Adrenal gland (tissue), 12 donors: Measurements from ENCODE around the gene CENPB. TPM values are rescaled to one million over a fixed set of nuclear protein-coding genes. Genes with fewer than 3 reads are reported as not detected.

Experiments
- DNase-seq, 7 donors: peaks; one replicate each; pipeline ENCODE4 v3.0.0-alpha.2; 2019 to 2020
- H3K27ac ChIP-seq, 5 donors: fragments of 200-600 bp; sonication (generic) in 4 of 5; 1 replicate in 3 of 5; 2 replicates in 2 of 5; pipeline versions ENCODE4 v1.5.1 to v1.8.0; 2016 to 2020; ENCODE audit warnings: mild to moderate bottlenecking in 1 of 5
- H3K27me3 ChIP-seq: fragments of 200-600 bp; 2 replicates; pipeline ENCODE4 v1.8.0; 2021
- H3K36me3 ChIP-seq, 2 donors: fragments of 200-600 bp; replicated peaks in 1 of 2; 1 replicate in 1 of 2; 2 replicates in 1 of 2; pipeline versions ENCODE4 v1.5.1 to v1.8.0; 2018 to 2022
- H3K4me1 ChIP-seq, 2 donors: fragments of 200-600 bp; replicated peaks in 1 of 2; 1 replicate in 1 of 2; 2 replicates in 1 of 2; pipeline versions ENCODE4 v1.5.1 to v1.8.0; 2018 to 2021
- H3K4me3 ChIP-seq, 4 donors: fragments of 200-600 bp; sonication (generic) in 3 of 4; one replicate each; pipeline ENCODE4 v1.5.1; 2016 to 2018
- H3K9me3 ChIP-seq, 3 donors: fragments of 200-600 bp; sonication (generic) in 1 of 3; replicated peaks in 1 of 3; 1 replicate in 2 of 3; 2 replicates in 1 of 3; pipeline versions ENCODE4 v1.5.1 to v1.8.0; 2016 to 2021
- CTCF ChIP-seq, 6 experiments: fragments of 450-650 bp in 4 of 6; fragments of 200-600 bp in 2 of 6; sonication (generic) in 1 of 6; IDR thresholded peaks; 1 replicate in 5 of 6; 2 replicates in 1 of 6; pipeline versions ENCODE4 v1.5.1 to v1.8.0; 2016 to 2021; ENCODE audit warnings: antibody characterized with exemption in 6 of 6, mild to moderate bottlenecking in 2 of 6, moderate library complexity in 1 of 6
- POLR2A ChIP-seq, 2 donors: fragments of 450-650 bp; IDR thresholded peaks; one replicate each; pipeline ENCODE4 v1.6.1; 2017; ENCODE audit warnings: antibody characterized with exemption in 2 of 2, mild to moderate bottlenecking in 2 of 2, moderate library complexity in 1 of 2
- WGBS, 4 donors: extraction: QIAGEN DNeasy Blood & Tissue Kit in 2 of 4; methylation state at CpG; one replicate each; pipeline versions ENCODE4 v1.1.5 to v1.1.7; 2013 to 2017; 5-methylcytosine and 5-hydroxymethylcytosine counted together
- intact Hi-C, 2 donors: fragments of 100-400 bp; cut with DNase I; formaldehyde crosslinking; loops; one replicate each; pipeline versions ENCODE4 v1.14.1 to v1.15.0; 2022 to 2023
- polyA plus RNA-seq, 3 donors: library from polyadenylated mRNA; stranded (reverse); fragments of 200-250 nt in 2 of 3; fragments of 350-450 nt in 1 of 3; fragmentation: Illumina TruSeq in 1 of 3; extraction: RNeasy Lipid Tissue Mini Kit (QIAGEN cat#74804) in 1 of 3; gene quantifications; one replicate each; pipeline ENCODE4 v1.2.3, GENCODE V29; 2013 to 2014
- total RNA-seq, 9 donors: library from RNA; depleted of rRNA in 4 of 9; stranded (reverse); fragments of >200 nt in 4 of 9; fragments of 120-200 nt in 1 of 9; fragmentation: NEBNext Ultra II Directional in 1 of 9; extraction: Animal tissue kit (Norgen Biotek cat#: 25700) in 1 of 9; gene quantifications; one replicate each; pipeline versions ENCODE4 v1.1.0 to v1.2.4, GENCODE V29; 2013 to 2023
- donor health status: healthy with polysubstance abuse.
- donor health status: Bipolar disorder and iron deficiency.
- donor health status: DM: yes; HTN: yes; CAD: no.
- donor health status: DM: no; HTN: no; CAD: no.
- donor health status: DM: no; HTN: no; CAD: no.
- donor health status: DM: yes; HTN: yes; CAD: no.

CENPB gene
- total and polyA plus RNA-seq, 12 donors, result 25.8 to 112 (median 82.2) TPM

- intact Hi-C loops, result no loop called here
- no peak overlapping the region for H3K27ac ChIP-seq
- TF ChIP-seq POLR2A (IDR thresholded peaks at IDR 0.05) (no peak), CTCF (IDR thresholded peaks at IDR 0.05) (no peak)
- no peaks in the 10 kb centered on the region for H3K9me3 ChIP-seq
- H3K4me3 ChIP-seq, result no peak overlapping the region
- WGBS, 4 donors, result 81 to 98% (median 88%) methylated on average over 5 to 6 of the region's 6 CpGs
- no peaks in the 10 kb centered on the region for H3K27me3 ChIP-seq
- H3K4me1 ChIP-seq, result peaks cover 29 to 37% of the 10 kb centered on the region in 2 donors
- no peak for DNase-seq
- peaks cover 0 to 46% of the 10 kb centered on the region in 2 donors for H3K36me3 ChIP-seq
These were observed 17.3 kb upstream of the CENPB start for GRCh38 chr20:3803854-3804253.

- WGBS, 4 donors, result 90 to 98% (median 97%) methylated on average over 9 to 14 of the region's 14 CpGs
- peaks cover 26 to 33% of the 10 kb centered on the region in 2 donors for H3K4me1 ChIP-seq
- DNase-seq, result no peak
- H3K9me3 ChIP-seq, result no peaks in the 10 kb centered on the region
- H3K36me3 ChIP-seq, result peaks cover 0 to 46% of the 10 kb centered on the region in 2 donors
- H3K27me3 ChIP-seq, result no peaks in the 10 kb centered on the region
- intact Hi-C loops, result no loop called here
- no peak overlapping the region for H3K27ac ChIP-seq
- H3K4me3 ChIP-seq, result no peak overlapping the region
- no peak for TF ChIP-seq CTCF (IDR thresholded peaks at IDR 0.05)
- TF ChIP-seq POLR2A (IDR thresholded peaks at IDR 0.05), result no peak
These were observed 16.7 kb upstream of the CENPB start for GRCh38 chr20:3803289-3803688.

- no peak for TF ChIP-seq POLR2A (IDR thresholded peaks at IDR 0.05)
- TF ChIP-seq CTCF (IDR thresholded peaks at IDR 0.05), result no peak
- Histone ChIP-seq H3K9me3 (no peaks in the 10 kb centered on the region), H3K36me3 (peaks cover 0 to 46% of the 10 kb centered on the region in 2 donors), H3K4me1 (peaks cover 20 to 28% of the 10 kb centered on the region in 2 donors), H3K27ac (no peak overlapping the region), H3K27me3 (no peaks in the 10 kb centered on the region), H3K4me3 (no peak overlapping the region)
- intact Hi-C loops, result no loop called here
- 86 to 92% (median 88%) methylated on average over 11 of the region's 11 CpGs for WGBS, 4 donors
- DNase-seq, result no peak
These were observed 16.1 kb upstream of the CENPB start for GRCh38 chr20:3802524-3803239.

- Histone ChIP-seq H3K4me1 (peaks cover 12 to 28% of the 10 kb centered on the region in 2 donors), H3K36me3 (peaks cover 0 to 46% of the 10 kb centered on the region in 2 donors), H3K27me3 (no peaks in the 10 kb centered on the region), H3K4me3 (no peak overlapping the region), H3K9me3 (no peaks in the 10 kb centered on the region), H3K27ac (no peak overlapping the region)
- no peak for TF ChIP-seq POLR2A (IDR thresholded peaks at IDR 0.05)
- TF ChIP-seq CTCF (IDR thresholded peaks at IDR 0.05), result no peak
- DNase-seq, result peak in 1 of 7 donors; percentile 21
- WGBS, 4 donors, result 92 to 96% (median 95%) methylated on average over 11 to 13 of the region's 13 CpGs
- intact Hi-C loops, result no loop called here
These were observed 15.3 kb upstream of the CENPB start for GRCh38 chr20:3801846-3802245.
